Measurements from ENCODE around the gene APOL1. TPM values are rescaled to one million over a fixed set of nuclear protein-coding genes. Genes with fewer than 3 reads are reported as not detected.
"Not testable (repeated sequence)": the region's sequence is repeated elsewhere in the genome, so short reads cannot be mapped to it uniquely, and the experiment has no call there.

The APOL1 gene
- polyA plus RNA-seq, 1 experiment, result 1.9 TPM

DNA sequence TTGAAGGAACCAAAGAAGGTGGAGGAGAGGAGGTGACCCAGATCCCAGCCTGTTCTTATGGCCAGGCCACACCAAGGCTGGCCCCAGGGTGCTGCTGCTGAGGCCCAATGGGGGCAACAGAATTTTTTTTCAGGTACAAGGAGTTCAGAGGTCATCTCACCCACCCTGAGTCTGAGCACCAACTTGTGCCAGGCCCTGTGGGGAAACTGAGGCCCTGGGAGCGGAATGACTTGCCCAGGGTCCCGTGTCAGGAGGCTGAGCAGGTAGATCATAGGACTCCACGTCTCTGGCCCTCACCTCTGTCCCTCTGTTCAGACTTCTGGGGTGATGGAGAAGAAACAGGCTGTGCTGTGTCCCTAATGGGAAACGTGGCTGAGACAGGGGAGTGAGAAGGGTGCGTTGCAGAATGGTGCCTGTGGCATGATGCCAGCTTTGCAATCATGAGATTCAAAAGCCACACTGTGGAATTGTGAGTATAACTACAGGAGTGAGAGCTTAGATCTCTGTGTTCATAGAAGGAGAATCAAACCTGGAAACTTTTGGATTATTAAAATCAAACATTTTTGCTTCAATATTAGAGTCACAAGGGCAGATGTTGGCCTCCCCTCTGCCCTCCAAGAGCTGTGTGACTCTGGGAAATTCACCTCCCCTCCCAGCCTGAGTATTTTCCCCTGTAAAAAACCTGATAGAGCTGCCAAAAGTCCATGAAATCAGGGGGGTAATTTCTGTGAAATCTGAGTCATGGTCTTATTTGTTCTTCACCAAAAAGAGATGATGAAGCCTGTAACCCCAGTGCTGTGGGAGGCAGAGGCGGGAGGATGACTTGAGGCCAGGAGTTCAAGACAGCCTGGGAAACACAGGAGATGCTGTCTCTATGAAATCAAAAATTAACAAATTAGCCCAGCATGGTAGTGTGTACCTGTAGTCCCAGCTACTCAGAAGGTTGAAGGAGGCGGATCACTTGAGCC is 874 bp downstream of the APOL1 start:
- H3K27me3 ChIP-seq (ENCODE audit: control insufficient read depth, insufficient read depth, low read length), result 0 out of 2 replicates have a peak, but pooled peaks cover 1% of the 10 kb centered on the region
- POLR2A ChIA-PET, result no interaction called here
- no peak overlapping the region for H3K4me3 ChIP-seq (ENCODE audit: low read depth, low read length)
- no peaks in the 10 kb centered on the region for H3K36me3 ChIP-seq (ENCODE audit: control insufficient read depth, insufficient read depth, low read length)
- no peak for DNase-seq (ENCODE audit: low read depth)
- TF ChIP-seq, protein P1, sequence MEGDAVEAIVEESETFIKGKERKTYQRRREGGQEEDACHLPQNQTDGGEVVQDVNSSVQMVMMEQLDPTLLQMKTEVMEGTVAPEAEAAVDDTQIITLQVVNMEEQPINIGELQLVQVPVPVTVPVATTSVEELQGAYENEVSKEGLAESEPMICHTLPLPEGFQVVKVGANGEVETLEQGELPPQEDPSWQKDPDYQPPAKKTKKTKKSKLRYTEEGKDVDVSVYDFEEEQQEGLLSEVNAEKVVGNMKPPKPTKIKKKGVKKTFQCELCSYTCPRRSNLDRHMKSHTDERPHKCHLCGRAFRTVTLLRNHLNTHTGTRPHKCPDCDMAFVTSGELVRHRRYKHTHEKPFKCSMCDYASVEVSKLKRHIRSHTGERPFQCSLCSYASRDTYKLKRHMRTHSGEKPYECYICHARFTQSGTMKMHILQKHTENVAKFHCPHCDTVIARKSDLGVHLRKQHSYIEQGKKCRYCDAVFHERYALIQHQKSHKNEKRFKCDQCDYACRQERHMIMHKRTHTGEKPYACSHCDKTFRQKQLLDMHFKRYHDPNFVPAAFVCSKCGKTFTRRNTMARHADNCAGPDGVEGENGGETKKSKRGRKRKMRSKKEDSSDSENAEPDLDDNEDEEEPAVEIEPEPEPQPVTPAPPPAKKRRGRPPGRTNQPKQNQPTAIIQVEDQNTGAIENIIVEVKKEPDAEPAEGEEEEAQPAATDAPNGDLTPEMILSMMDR (IDR thresholded peaks at IDR 0.05; ENCODE audit: insufficient read depth, low read depth, low read length), result no peak
- CTCF ChIA-PET, result interaction anchor here (0.8 to 3.5 kb wide), 3 partner anchors 10 to 56 kb away, joined by 3 to 10 read pairs (median 3); no protein-coding TSS in a partner anchor

DNA sequence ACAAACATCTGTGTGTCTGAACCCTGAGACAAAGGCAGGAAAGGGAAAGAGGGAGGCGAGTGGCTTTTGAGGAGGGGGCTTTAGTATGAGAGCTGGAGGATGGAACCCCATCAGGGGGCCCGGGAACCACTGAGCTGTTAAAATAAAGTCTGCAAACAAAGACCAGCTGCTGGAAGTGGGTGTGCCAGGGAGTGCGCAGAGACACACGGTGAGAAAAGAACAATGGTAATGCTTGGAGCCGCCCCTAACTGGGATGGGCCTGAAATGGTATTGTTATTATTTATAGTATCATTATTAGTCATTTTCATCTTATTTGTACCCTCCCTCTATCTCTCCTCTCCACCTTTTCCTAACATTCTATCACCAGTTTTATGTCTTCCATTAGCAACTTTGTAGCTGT is 2.6 kb downstream of the APOL1 start:
- H3K36me3 ChIP-seq (ENCODE audit: control insufficient read depth, insufficient read depth, low read length); H3K4me3 ChIP-seq (ENCODE audit: low read depth, low read length); POLR2A ChIA-PET; DNase-seq (ENCODE audit: low read depth); H3K27me3 ChIP-seq (ENCODE audit: control insufficient read depth, insufficient read depth, low read length): not testable (repeated sequence)
- CTCF ChIA-PET, result interaction anchor here (3.5 kb wide), 1 partner anchor 12 kb away, joined by 10 read pairs; no protein-coding TSS in a partner anchor

DNA sequence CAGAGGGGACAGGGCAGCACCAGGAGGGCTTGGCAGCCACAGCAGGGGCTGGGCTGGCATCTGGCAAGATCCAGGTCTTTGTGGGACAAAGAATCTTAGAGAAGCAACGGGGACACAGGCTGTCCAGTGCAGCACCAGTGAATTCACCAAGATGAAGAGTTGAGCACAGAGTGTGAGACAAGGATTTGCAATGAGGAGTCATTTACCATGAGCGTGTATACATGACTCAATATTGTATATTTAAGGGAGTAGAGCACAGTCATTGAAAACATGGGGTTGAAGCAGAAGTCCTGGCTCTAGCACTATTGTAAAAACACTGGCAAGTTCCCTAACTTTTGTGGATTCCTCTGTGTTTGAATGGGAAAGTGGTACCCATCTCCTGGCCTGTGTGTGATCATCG is 3.5 kb downstream of the APOL1 start:
- no peak for DNase-seq (ENCODE audit: low read depth)
- H3K36me3 ChIP-seq (ENCODE audit: control insufficient read depth, insufficient read depth, low read length), result no peaks in the 10 kb centered on the region
- ChIA-PET CTCF (no interaction called here), POLR2A (no interaction called here)
- no peak overlapping the region for H3K4me3 ChIP-seq (ENCODE audit: low read depth, low read length)
- H3K27me3 ChIP-seq (ENCODE audit: control insufficient read depth, insufficient read depth, low read length), result 0 out of 2 replicates have a peak, but pooled peaks cover 1% of the 10 kb centered on the region
- TF ChIP-seq, protein P1 (IDR thresholded peaks at IDR 0.05; ENCODE audit: insufficient read depth, low read depth, low read length), result no peak

DNA sequence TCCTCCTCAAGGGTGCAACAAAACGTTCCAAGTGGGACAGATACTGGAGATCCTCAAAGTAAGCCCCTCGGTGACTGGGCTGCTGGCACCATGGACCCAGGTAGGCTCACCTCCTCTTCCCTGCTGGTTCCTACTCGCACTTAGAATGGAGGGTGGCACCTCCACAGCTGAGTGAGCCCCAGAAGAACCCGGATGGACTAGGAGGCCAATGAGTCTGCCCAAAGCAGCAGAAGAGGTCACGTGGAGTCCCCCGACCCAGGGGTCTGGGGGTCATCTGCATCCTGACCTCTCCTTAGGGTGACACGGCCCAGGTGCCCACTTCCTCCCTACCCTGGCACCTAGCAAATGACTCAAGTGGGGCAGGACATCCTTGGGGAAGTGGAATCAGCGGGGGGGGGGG is 4.4 kb downstream of the APOL1 start:
- Histone ChIP-seq H3K27me3 (ENCODE audit: control insufficient read depth, insufficient read depth, low read length) (no peaks in the 10 kb centered on the region), H3K36me3 (ENCODE audit: control insufficient read depth, insufficient read depth, low read length) (no peaks in the 10 kb centered on the region), H3K4me3 (ENCODE audit: low read depth, low read length) (no peak overlapping the region)
- DNase-seq (ENCODE audit: low read depth), result no peak
- POLR2A ChIA-PET, result no interaction called here
- TF ChIP-seq, protein P1 (IDR thresholded peaks at IDR 0.05; ENCODE audit: insufficient read depth, low read depth, low read length), result no peak
- CTCF ChIA-PET, result no interaction called here

DNA sequence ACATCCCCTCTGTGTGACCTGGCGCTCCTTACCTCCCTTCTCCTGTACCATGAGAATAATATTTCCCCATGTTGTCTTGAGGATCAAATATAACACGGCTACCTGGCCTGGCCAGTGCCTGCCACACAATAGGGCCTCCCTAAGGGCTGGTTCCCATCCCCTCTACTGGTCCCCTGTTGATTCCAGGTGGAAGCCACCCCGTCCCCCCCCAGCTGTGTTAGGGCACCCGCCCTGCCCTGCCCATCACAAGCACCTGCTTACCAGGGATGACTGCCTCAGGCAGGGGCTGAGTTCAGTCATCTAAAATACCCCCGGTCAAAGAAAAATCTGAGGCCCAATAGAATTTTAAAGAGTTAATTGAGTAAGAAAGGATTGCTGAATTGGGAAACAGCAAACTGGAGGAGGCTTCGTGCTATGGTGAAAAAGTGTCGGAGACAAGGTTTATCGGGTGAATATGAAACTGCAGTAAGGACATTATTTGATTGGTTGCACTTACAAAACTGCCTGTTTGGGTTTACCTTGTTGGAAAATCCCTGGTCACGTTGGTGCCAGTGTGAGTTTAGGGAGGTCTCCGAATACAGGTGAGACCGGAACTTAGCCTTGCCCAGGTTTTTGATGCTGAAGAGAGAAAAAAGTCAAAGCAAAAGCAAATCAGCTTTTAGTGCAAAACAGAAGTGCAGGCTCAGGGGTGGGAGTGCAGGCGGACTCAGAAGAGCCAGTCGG is 5.2 kb downstream of the APOL1 start:
- Histone ChIP-seq H3K27me3 (ENCODE audit: control insufficient read depth, insufficient read depth, low read length) (no peaks in the 10 kb centered on the region), H3K4me3 (ENCODE audit: low read depth, low read length) (no peak overlapping the region), H3K36me3 (ENCODE audit: control insufficient read depth, insufficient read depth, low read length) (no peaks in the 10 kb centered on the region)
- ChIA-PET CTCF (interaction anchor here (0.7 kb wide), 1 partner anchor 9 kb away, joined by 4 read pairs; no protein-coding TSS in a partner anchor), POLR2A (no interaction called here)
- no peak for DNase-seq (ENCODE audit: low read depth)
- TF ChIP-seq, protein P1 (IDR thresholded peaks at IDR 0.05; ENCODE audit: insufficient read depth, low read depth, low read length), result no peak

Data from BJ (cell line).